ENCODE measurements around the gene KRTAP4-16.
"Not testable (repeated sequence)": the region's sequence is repeated elsewhere in the genome, so short reads cannot be mapped to it uniquely, and the experiment has no call there.

Gene KRTAP4-16

DNA sequence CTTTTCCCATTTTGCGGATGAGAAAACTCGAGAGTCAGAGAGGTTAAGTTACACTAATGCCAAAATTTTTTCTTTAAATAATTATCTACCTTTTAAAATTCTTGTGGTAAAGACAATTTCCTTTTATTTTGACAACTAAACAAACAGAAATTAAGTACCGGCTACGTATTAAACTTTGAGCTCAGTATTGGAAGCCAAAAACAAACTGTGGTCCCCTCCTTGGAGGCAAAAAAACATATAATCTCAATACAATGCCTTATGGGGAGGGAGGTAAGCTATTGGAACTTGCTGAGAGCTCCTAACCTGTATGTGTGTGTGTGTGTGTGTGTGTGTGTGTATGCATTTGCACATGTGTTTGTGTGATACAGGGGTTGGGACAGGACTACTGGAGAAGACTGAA lies 38.6 kb downstream of the KRTAP4-16 start:
- Histone ChIP-seq H4K20me1 (ENCODE audit: insufficient read depth, low read length, poor library complexity, severe bottlenecking) (no peaks in the 10 kb centered on the region), H3F3A (ENCODE audit: low read depth) (no peaks in the 10 kb centered on the region), H3K9ac (ENCODE audit: low read depth, low read length, poor library complexity, severe bottlenecking) (no peak overlapping the region), H2AFZ (ENCODE audit: low read length) (no peak overlapping the region), H3K9me2 (replicated peaks; ENCODE audit: low read depth, low read length) (no peaks in the 10 kb centered on the region), H3K27me3 (ENCODE audit: insufficient read depth, low read length, poor library complexity, severe bottlenecking) (no peaks in the 10 kb centered on the region), H3K4me3 (ENCODE audit: low read length, poor library complexity, severe bottlenecking) (no peak overlapping the region), H3K36me3 (ENCODE audit: insufficient read depth, low read length) (no peaks in the 10 kb centered on the region), H3K4me1 (ENCODE audit: insufficient read depth, low read length, poor library complexity, severe bottlenecking) (no peaks in the 10 kb centered on the region), H3K4me2 (ENCODE audit: low read depth, low read length, poor library complexity, severe bottlenecking) (no peak overlapping the region), H3K79me2 (ENCODE audit: insufficient read depth, low read length) (no peaks in the 10 kb centered on the region), H3K9me3 (ENCODE audit: insufficient read depth, low read depth, low read length) (no peaks in the 10 kb centered on the region)
- TF ChIP-seq CTCF (conservative IDR thresholded peaks at IDR 0.05; ENCODE audit: low read length) (no peak), EZH2phosphoT487 (IDR thresholded peaks at IDR 0.05; ENCODE audit: borderline replicate concordance) (no peak)

GRCh38 chr17:41061964-41062363 lies 40.0 kb downstream of the KRTAP4-16 start:
- H3K9me3 ChIP-seq (ENCODE audit: insufficient read depth, low read depth, low read length) = no peaks in the 10 kb centered on the region
- H3K36me3 ChIP-seq (ENCODE audit: insufficient read depth, low read length) = no peaks in the 10 kb centered on the region
- H2AFZ ChIP-seq (ENCODE audit: low read length) = no peak overlapping the region
- no peak overlapping the region for H3K9ac ChIP-seq (ENCODE audit: low read depth, low read length, poor library complexity, severe bottlenecking)
- H3K79me2 ChIP-seq (ENCODE audit: insufficient read depth, low read length) = no peaks in the 10 kb centered on the region
- no peaks in the 10 kb centered on the region for H3K9me2 ChIP-seq (replicated peaks; ENCODE audit: low read depth, low read length)
- H3K27me3 ChIP-seq (ENCODE audit: insufficient read depth, low read length, poor library complexity, severe bottlenecking) = no peaks in the 10 kb centered on the region
- no peak overlapping the region for H3K4me2 ChIP-seq (ENCODE audit: low read depth, low read length, poor library complexity, severe bottlenecking)
- TF ChIP-seq CTCF (conservative IDR thresholded peaks at IDR 0.05; ENCODE audit: low read length) (no peak), EZH2phosphoT487 (IDR thresholded peaks at IDR 0.05; ENCODE audit: borderline replicate concordance) (no peak)
- H3K4me3 ChIP-seq (ENCODE audit: low read length, poor library complexity, severe bottlenecking) = no peak overlapping the region
- H3F3A ChIP-seq (ENCODE audit: low read depth) = no peaks in the 10 kb centered on the region
- no peaks in the 10 kb centered on the region for H3K4me1 ChIP-seq (ENCODE audit: insufficient read depth, low read length, poor library complexity, severe bottlenecking)
- H4K20me1 ChIP-seq (ENCODE audit: insufficient read depth, low read length, poor library complexity, severe bottlenecking) = no peaks in the 10 kb centered on the region

GRCh38 chr17:41060052-41060604 lies 41.9 kb downstream of the KRTAP4-16 start, which contains the start of gene KRTAP2-3:
Gene KRTAP2-3, minus strand, starts transcription at chr17:41060114. Its CDS starts 64 bp downstream, at chr17:41060050.
- Histone ChIP-seq H4K20me1 (ENCODE audit: insufficient read depth, low read length, poor library complexity, severe bottlenecking) (no peaks in the 10 kb centered on the region), H3K4me1 (ENCODE audit: insufficient read depth, low read length, poor library complexity, severe bottlenecking) (no peaks in the 10 kb centered on the region), H3K79me2 (ENCODE audit: insufficient read depth, low read length) (no peaks in the 10 kb centered on the region), H3K9me2 (replicated peaks; ENCODE audit: low read depth, low read length) (no peaks in the 10 kb centered on the region), H3K4me3 (ENCODE audit: low read length, poor library complexity, severe bottlenecking) (no peak within 1 kb of the TSS), H2AFZ (ENCODE audit: low read length) (no peak within 1 kb of the TSS), H3K9ac (ENCODE audit: low read depth, low read length, poor library complexity, severe bottlenecking) (no peak within 1 kb of the TSS), H3K27me3 (ENCODE audit: insufficient read depth, low read length, poor library complexity, severe bottlenecking) (no peaks in the 10 kb centered on the region), H3K36me3 (ENCODE audit: insufficient read depth, low read length) (no peaks in the 10 kb centered on the region), H3F3A (ENCODE audit: low read depth) (no peaks in the 10 kb centered on the region), H3K4me2 (ENCODE audit: low read depth, low read length, poor library complexity, severe bottlenecking) (no peak within 1 kb of the TSS), H3K9me3 (ENCODE audit: insufficient read depth, low read depth, low read length) (no peaks in the 10 kb centered on the region)
- TF ChIP-seq CTCF (conservative IDR thresholded peaks at IDR 0.05; ENCODE audit: low read length) (no peak), EZH2phosphoT487 (IDR thresholded peaks at IDR 0.05; ENCODE audit: borderline replicate concordance) (no peak)

DNA sequence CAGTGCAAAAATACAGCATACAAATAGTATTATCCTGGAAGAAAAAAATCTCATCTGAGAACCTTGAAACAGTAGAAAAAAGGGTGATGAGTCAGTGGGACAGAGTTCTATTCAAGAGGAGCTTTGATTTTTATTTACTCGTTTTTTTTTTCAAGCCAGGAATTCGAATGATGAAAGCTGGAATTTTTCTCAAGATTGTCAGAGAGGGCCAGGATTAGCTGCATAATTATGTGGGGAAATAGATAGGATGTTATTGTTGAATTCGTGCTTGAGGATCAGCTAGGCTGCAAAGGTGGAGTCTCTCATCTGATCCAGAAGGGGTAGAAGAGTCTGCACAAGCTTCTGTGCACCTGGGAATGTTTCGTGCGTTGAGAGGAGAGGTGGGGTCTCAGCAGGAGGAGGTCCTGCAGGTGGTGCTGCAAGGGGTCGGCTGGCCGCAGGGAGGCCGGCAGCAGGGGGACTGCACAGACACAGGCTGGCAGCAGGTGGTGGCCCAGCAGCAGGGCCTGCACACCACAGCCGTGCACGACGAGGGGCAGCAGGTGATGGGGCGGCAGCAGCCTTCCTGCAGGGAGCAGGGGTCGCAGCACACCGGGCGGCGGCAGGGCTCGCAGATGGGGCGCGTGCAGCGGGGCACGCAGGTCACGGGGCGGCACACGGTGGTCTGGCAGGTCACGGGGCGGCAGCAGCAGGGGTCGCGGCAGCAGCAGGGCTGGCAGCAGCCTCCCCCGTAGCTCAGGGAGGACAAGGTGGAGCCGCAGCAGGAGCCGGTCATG lies 42.5 kb downstream of the KRTAP4-16 start:
- H3K9me2 ChIP-seq (replicated peaks; ENCODE audit: low read depth, low read length); H3K27me3 ChIP-seq (ENCODE audit: insufficient read depth, low read length, poor library complexity, severe bottlenecking); H4K20me1 ChIP-seq (ENCODE audit: insufficient read depth, low read length, poor library complexity, severe bottlenecking); H3K4me2 ChIP-seq (ENCODE audit: low read depth, low read length, poor library complexity, severe bottlenecking); H3K9me3 ChIP-seq (ENCODE audit: insufficient read depth, low read depth, low read length); H3F3A ChIP-seq (ENCODE audit: low read depth); H3K9ac ChIP-seq (ENCODE audit: low read depth, low read length, poor library complexity, severe bottlenecking); H3K79me2 ChIP-seq (ENCODE audit: insufficient read depth, low read length); H3K4me3 ChIP-seq (ENCODE audit: low read length, poor library complexity, severe bottlenecking); H3K36me3 ChIP-seq (ENCODE audit: insufficient read depth, low read length); H3K4me1 ChIP-seq (ENCODE audit: insufficient read depth, low read length, poor library complexity, severe bottlenecking); H2AFZ ChIP-seq (ENCODE audit: low read length): not testable (repeated sequence)

All from Loucy (cell line).